HG03139 (cell line): ENCODE data around the gene THOC6.
"Not testable (repeated sequence)": the region's sequence is repeated elsewhere in the genome, so short reads cannot be mapped to it uniquely, and the experiment has no call there.

Experiments
- ATAC-seq: cut with Tn5 transposase; IDR thresholded peaks from one replicate; pipeline ENCODE4 v1.9.1; 2021; ENCODE audit not compliant: unreplicated experiment

Gene THOC6

GRCh38 chr16:3052571-3053329, 28.9 kb downstream of the THOC6 start:
- ATAC-seq: not testable (repeated sequence)

GRCh38 chr16:3053330-3053710, 29.5 kb downstream of the THOC6 start:
- not testable (repeated sequence) for ATAC-seq

GRCh38 chr16:3054965-3055733, 31.3 kb downstream of the THOC6 start:
- ATAC-seq: no peak

- not testable (repeated sequence) for ATAC-seq
These were observed 31.9 kb downstream of the THOC6 start for GRCh38 chr16:3055734-3056115.

DNA sequence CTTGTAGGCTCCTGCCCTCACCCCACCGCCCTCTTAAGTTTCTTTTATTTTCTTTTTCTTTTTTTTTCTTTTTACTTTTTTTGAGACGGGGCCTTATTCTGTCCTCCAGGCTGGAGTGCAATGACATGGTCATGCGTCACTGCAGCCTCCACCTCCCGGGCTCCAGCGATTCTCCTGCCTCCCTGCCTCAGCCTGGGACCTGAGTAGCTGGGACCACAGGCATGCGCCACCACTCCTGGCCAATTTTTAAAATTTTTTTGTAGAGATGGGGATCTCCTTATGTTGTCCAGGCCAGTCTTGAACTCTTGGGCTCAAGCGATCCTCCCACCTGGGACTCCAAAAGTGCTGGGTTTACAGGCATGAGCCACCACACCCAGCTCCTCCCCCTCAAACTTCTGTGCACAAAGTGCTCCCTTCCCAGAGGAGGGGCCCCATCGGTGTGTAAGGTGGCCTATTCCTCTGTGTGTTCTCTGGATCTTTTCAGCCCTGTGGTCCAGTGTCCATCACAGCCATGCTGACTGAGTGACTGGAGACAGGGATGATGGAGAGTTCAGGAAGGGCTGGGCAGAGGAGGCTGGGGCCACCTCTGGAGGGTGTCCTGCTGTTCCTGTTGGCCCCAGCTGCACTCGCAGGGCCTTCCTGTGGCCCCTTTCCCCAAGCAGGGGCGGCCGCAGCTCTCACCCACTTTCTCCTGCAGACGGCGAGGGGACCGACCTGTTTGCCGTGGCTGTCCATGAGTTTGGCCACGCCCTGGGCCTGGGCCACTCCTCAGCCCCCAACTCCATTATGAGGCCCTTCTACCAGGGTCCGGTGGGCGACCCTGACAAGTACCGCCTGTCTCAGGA, 32.7 kb downstream of the THOC6 start:
- ATAC-seq: no peak

DNA sequence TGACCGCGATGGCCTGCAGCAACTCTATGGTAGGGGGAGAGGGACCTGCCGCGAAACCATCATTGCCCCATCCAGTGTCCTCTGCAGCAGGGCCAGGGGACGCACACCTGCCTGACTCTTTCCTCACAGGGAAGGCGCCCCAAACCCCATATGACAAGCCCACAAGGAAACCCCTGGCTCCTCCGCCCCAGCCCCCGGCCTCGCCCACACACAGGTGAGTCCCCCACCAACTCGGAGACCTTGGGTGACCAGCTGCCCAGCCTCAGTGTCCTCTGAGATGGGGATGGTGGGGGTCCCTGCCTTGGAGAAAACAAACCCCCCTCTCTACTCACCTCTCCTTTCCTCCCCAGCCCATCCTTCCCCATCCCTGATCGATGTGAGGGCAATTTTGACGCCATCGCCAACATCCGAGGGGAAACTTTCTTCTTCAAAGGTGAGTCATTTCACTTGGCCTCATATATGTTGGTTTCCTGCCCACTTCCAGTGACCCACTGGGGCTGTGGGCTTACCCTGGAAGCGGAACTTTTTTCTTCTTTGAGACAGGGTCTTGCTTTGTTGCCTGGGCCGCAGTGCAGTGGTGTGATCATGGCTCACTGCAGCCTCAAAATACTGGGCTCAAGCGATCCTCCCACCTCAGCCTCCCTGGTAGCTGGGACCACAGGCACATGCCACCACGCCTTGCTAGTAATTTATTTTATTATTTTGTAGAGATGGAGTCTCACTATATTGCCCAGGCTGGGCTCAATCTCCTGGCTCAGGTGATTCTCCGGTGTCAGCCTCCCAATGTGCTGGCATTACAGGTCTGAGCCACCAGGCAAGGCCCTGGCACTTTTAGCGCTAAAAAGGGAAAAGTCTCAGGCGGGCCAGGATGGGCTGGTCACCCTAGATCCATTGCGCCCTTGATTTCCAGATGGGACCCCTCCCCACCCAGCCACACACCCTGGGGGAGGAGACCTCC, 33.6 kb downstream of the THOC6 start:
- no peak for ATAC-seq

DNA sequence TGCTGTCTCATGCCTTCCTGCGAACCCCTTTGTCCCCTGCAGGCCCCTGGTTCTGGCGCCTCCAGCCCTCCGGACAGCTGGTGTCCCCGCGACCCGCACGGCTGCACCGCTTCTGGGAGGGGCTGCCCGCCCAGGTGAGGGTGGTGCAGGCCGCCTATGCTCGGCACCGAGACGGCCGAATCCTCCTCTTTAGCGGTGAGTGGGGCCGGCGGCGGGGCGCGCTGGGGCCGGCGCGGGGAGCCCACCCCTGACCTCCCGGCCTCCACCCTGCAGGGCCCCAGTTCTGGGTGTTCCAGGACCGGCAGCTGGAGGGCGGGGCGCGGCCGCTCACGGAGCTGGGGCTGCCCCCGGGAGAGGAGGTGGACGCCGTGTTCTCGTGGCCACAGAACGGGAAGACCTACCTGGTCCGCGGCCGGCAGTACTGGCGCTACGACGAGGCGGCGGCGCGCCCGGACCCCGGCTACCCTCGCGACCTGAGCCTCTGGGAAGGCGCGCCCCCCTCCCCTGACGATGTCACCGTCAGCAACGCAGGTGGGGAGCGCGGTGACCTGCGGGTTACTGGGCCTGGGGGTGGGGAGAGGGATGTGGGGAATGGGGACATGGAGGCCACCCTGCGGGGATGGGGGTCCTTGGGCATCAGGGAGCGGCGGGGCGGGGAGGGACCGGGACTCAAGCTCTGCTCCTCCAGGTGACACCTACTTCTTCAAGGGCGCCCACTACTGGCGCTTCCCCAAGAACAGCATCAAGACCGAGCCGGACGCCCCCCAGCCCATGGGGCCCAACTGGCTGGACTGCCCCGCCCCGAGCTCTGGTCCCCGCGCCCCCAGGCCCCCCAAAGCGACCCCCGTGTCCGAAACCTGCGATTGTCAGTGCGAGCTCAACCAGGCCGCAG, 34.5 kb downstream of the THOC6 start:
- ATAC-seq: no peak

GRCh38 chr16:3059041-3059722, 35.3 kb downstream of the THOC6 start:
- ATAC-seq: peak; percentile 72

DNA sequence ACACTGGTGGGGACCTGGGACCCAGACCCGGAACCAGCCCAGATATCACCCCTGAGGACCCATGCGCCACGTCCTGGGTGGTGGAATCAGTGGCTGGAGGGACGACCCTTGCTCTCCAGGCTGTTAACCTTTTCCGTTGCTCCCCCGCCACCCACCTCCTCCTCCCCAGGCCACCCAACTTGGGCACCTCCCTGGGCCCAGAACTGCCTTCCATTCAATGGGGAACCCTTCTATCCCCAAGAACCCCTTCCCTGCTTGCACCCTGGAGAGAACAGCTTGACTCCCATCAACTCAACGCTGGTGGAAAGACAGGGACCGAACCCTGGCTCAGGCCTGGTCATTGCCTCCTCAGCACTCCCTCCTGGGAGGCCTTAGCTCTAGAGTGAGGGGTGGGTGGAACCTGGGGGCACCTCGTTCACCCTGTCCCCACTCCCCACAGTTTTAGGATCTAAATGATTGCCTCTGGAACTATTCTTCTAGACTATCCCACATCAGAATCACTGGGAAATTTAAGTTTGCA, 35.9 kb downstream of the THOC6 start:
- no peak for ATAC-seq

DNA sequence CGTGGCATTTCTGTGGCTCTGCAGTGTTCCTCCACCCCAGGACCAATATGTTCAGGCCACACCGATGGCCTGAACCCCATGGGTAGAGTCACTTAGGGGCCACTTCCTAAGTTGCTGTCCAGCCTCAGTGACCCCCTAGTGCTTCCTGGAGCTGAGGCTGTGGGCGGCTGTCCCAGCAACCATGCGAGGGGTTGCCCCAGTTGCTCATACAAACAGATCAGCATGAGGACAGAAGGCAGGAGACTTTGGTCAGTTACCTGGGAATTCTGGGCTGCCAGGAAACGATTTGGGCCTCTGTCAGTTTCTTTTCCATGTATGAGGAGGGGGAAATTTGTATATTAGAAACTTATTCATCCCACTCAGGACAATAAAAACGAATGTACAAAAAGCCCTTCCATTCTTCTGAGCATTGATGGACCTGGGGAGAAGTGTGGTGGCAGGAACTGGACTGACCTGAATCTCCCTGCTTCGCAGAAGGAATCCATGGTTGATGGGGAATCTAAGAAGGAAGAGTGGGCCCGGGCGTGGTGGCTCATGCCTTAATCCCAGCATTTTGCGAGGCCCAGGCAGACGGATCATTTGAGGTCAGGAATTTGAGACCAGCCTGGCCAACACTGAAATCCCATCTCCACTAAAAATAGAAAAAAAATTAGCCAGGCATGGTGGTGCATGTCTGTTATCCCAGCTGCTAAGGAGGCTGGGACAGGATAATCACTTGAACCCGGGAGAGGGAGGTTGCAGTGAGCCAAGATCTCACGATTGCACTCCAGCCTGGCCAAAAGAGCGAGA, 36.7 kb downstream of the THOC6 start:
- ATAC-seq: no peak

GRCh38 chr16:3062553-3062952, 38.7 kb downstream of the THOC6 start:
- ATAC-seq: no peak

- ATAC-seq: no peak
These were observed 40.0 kb downstream of the THOC6 start for GRCh38 chr16:3063625-3064386.

- no peak for ATAC-seq
These were observed 41.4 kb downstream of the THOC6 start, which contains the start of gene IL32 for GRCh38 chr16:3065069-3065741. TSS of gene IL32 (plus strand) at chr16:3065640. CDS start at chr16:3065812, 172 bp downstream.

- no peak for ATAC-seq
These were observed 42.1 kb downstream of the THOC6 start for GRCh38 chr16:3065742-3066439.

DNA sequence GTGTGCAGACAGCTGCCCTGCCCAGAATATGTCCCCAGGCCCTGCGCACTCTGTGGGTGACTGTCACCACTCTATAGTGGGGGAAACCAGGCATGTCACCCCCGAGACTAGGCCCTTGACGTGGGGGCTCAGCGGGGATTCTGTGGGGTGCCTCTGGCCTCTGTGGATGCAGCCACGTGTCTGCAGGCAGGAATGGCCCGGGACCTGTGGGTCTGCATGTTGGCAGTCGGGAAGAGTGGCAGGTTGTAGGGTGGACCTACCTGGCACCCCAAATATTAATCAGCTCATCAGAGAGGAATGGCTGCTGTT, 42.6 kb downstream of the THOC6 start:
- no peak for ATAC-seq

GRCh38 chr16:3068487-3068886, 44.7 kb downstream of the THOC6 start:
- no peak for ATAC-seq
